Neuronal stem cell (in vitro differentiated cells): Measurements from ENCODE around the gene RAP1A.

ENCODE experiments used
- DNase-seq: peaks from one replicate; pipeline ENCODE4 v3.0.0-alpha.2; 2013; ENCODE audit warnings: low spot score
- H2AFZ ChIP-seq: one replicate; pipeline ENCODE4 v1.6.1; 2013; ENCODE audit warnings: mild to moderate bottlenecking, low read length, inconsistent platforms
- H2AK5ac ChIP-seq: 2 replicates; pipeline ENCODE4 v1.6.1; 2013; ENCODE audit warnings: low read depth, mild to moderate bottlenecking, inconsistent platforms, low read length, moderate library complexity, mixed read lengths
- H2BK120ac ChIP-seq: 2 replicates; pipeline ENCODE4 v1.6.1; 2013; ENCODE audit warnings: low read depth, mild to moderate bottlenecking, inconsistent platforms, low read length, moderate library complexity, mixed read lengths
- H2BK12ac ChIP-seq: one replicate; pipeline ENCODE4 v1.6.1; 2013; ENCODE audit warnings: low read length, inconsistent platforms
- H2BK15ac ChIP-seq: 2 replicates; pipeline ENCODE4 v1.6.1; 2013; ENCODE audit warnings: mild to moderate bottlenecking, low read length, inconsistent platforms, mixed read lengths
- H2BK5ac ChIP-seq: one replicate; pipeline ENCODE4 v1.6.1; 2013; ENCODE audit warnings: inconsistent platforms, mild to moderate bottlenecking, low read length, moderate library complexity
- H3K14ac ChIP-seq: one replicate; pipeline ENCODE4 v1.6.1; 2013; ENCODE audit warnings: low read length, inconsistent platforms
- H3K18ac ChIP-seq: 2 replicates; pipeline ENCODE4 v1.6.1; 2013; ENCODE audit warnings: low read length, inconsistent platforms
- H3K23ac ChIP-seq: 2 replicates; pipeline ENCODE4 v1.6.1; 2013; ENCODE audit warnings: low read depth, mild to moderate bottlenecking, mixed read lengths, low read length, inconsistent platforms; ENCODE audit not compliant: poor library complexity
- H3K27ac ChIP-seq: replicated peaks from 3 replicates; pipeline ENCODE4 v1.5.1; 2013; ENCODE audit warnings: low read length, inconsistent platforms
- H3K27me3 ChIP-seq, 3 experiments: 2 replicates each; pipeline ENCODE4 v1.6.1; 2013; ENCODE audit warnings: low read length in 3 of 3, mild to moderate bottlenecking in 2 of 3, inconsistent platforms in 1 of 3, low read depth in 1 of 3, mixed read lengths in 1 of 3, moderate library complexity in 1 of 3; ENCODE audit not compliant: control insufficient read depth in 3 of 3, insufficient read depth in 3 of 3
- H3K36me3 ChIP-seq, 2 donors: replicated peaks in 1 of 2; 2 replicates each; pipeline ENCODE4 v1.6.1; 2013; ENCODE audit warnings: low read length in 2 of 2; ENCODE audit not compliant: control insufficient read depth in 2 of 2, insufficient read depth in 2 of 2
- H3K4ac ChIP-seq: 2 replicates; pipeline ENCODE4 v1.6.1; 2013; ENCODE audit warnings: inconsistent platforms, mild to moderate bottlenecking, low read length, moderate library complexity
- H3K4me1 ChIP-seq, 2 donors: 1 replicate in 1 of 2; 2 replicates in 1 of 2; pipeline ENCODE4 v1.6.1; 2013; ENCODE audit warnings: low read length in 2 of 2, low read depth in 1 of 2; ENCODE audit not compliant: control insufficient read depth in 2 of 2, insufficient read depth in 1 of 2
- H3K4me2 ChIP-seq: one replicate; pipeline ENCODE4 v1.6.1; 2013; ENCODE audit warnings: mild to moderate bottlenecking, low read length, inconsistent platforms; ENCODE audit not compliant: insufficient read depth, poor library complexity, severe bottlenecking
- H3K4me3 ChIP-seq, 2 donors: 2 replicates each; pipeline ENCODE4 v1.5.1; 2013; ENCODE audit warnings: low read length in 2 of 2, mild to moderate bottlenecking in 2 of 2, inconsistent platforms in 1 of 2, moderate library complexity in 1 of 2
- H3K79me1 ChIP-seq: one replicate; pipeline ENCODE4 v1.6.1; 2013; ENCODE audit warnings: low read depth, mild to moderate bottlenecking, inconsistent platforms, low read length, moderate library complexity
- H3K9ac ChIP-seq: one replicate; pipeline ENCODE4 v1.6.1; 2013; ENCODE audit warnings: mild to moderate bottlenecking, low read depth, low read length, inconsistent platforms; ENCODE audit not compliant: poor library complexity
- H3K9me3 ChIP-seq, 2 donors: replicated peaks in 1 of 2; 2 replicates each; pipeline versions ENCODE3 to v1.6.1; 2013; ENCODE audit warnings: low read length in 2 of 2, mild to moderate bottlenecking in 2 of 2, inconsistent platforms in 1 of 2, low read depth in 1 of 2, mixed read lengths in 1 of 2, moderate library complexity in 1 of 2; ENCODE audit not compliant: control insufficient read depth in 2 of 2, insufficient read depth in 1 of 2
- H4K8ac ChIP-seq: one replicate; pipeline ENCODE4 v1.6.1; 2013; ENCODE audit warnings: low read depth, mild to moderate bottlenecking, inconsistent platforms, low read length, moderate library complexity
- H4K91ac ChIP-seq: one replicate; pipeline ENCODE4 v1.6.1; 2013; ENCODE audit warnings: low read length, low read depth, mild to moderate bottlenecking, inconsistent platforms; ENCODE audit not compliant: poor library complexity
- WGBS, 2 donors: extraction: QIAGEN DNeasy Blood & Tissue Kit; methylation state at CpG; one replicate each; pipeline ENCODE4 v1.1.7; 2013; ENCODE audit warnings: missing lambda C conversion rate in 2 of 2, mixed read lengths in 1 of 2; ENCODE audit not compliant: insufficient read length in 2 of 2, insufficient replicate concordance in 1 of 2; ENCODE audit errors: extremely low coverage in 2 of 2; 5-methylcytosine and 5-hydroxymethylcytosine counted together

Gene RAP1A

DNA sequence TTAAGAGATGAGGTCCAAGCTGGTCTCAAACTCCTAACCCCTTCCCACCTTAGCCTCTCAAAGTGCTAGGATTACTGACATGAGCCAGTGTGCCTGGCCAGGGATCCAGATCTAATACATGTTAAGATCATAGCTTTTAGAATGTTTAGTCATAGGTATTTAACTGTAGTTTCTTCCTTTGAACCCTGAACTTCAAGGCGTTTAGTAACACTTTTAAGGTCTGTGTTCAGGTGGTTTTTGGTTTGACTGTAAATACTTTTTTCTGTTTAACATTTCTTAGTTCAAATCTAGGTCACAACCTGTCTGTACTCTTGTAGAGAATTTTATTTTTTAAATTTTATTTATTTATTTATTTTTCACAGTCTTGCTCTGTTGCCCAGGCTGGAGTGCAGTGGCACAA lies 28.1 kb downstream of the RAP1A start:
- Histone ChIP-seq H3K9me3 (peaks cover 0 to 20% of the 10 kb centered on the region in 2 donors), H3K14ac (no peak overlapping the region), H3K9ac (no peak overlapping the region), H3K4me2 (no peak overlapping the region), H3K36me3 (peaks cover 2 to 9% of the 10 kb centered on the region in 2 donors), H2BK120ac (no peak overlapping the region), H2BK15ac (no peak overlapping the region), H3K4me1 (no peaks in the 10 kb centered on the region), H3K27me3 (no peaks in the 10 kb centered on the region), H3K18ac (no peak overlapping the region), H3K27ac (no peak overlapping the region), H3K4ac (no peak overlapping the region), H2BK12ac (no peak overlapping the region), H3K23ac (no peak overlapping the region), H3K79me1 (peaks cover 5% of the 10 kb centered on the region), H2BK5ac (no peak overlapping the region), H2AK5ac (no peak overlapping the region), H2AFZ (no peak overlapping the region), H3K4me3 (no peak overlapping the region), H4K8ac (no peak overlapping the region), H4K91ac (no peak overlapping the region)
- no CpG with 5 or more reads among the region's 1 CpG for WGBS, 2 donors
- no peak for DNase-seq

DNA sequence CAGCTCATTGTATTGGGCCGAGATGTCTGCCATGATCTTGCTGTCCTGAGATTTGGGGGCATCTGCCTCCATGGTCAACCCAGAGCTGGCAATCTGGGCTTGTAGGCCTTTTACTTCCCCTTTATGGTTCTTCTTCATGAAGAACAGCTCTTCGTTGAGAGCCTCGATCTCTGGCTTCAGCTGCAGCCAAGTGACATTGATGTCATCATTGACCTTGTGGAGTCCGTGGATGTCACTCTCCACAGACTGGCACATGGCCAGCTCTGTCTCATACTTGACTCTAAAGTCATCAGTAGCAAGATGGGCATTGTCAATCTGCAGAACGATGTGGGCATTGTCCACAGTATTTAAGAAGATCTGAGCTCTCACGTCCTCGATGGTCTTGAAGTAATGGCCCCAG lies 29.2 kb downstream of the RAP1A start:
- Histone ChIP-seq H4K91ac (no peak overlapping the region), H2BK120ac (no peak overlapping the region), H3K9me3 (peaks cover 0 to 16% of the 10 kb centered on the region in 2 donors), H3K4me2 (no peak overlapping the region), H3K4ac (no peak overlapping the region), H4K8ac (no peak overlapping the region), H3K79me1 (peaks cover 5% of the 10 kb centered on the region), H2BK12ac (no peak overlapping the region), H2AFZ (no peak overlapping the region), H3K27ac (no peak overlapping the region), H3K4me1 (no peaks in the 10 kb centered on the region), H3K23ac (no peak overlapping the region), H3K14ac (no peak overlapping the region), H3K36me3 (peaks cover 2 to 9% of the 10 kb centered on the region in 2 donors), H3K18ac (no peak overlapping the region), H3K9ac (no peak overlapping the region), H3K27me3 (no peaks in the 10 kb centered on the region), H2BK15ac (no peak overlapping the region), H2BK5ac (no peak overlapping the region), H3K4me3 (no peak overlapping the region), H2AK5ac (no peak overlapping the region)
- DNase-seq = no peak
- WGBS, 2 donors = no CpG with 5 or more reads among the region's 7 CpGs

DNA sequence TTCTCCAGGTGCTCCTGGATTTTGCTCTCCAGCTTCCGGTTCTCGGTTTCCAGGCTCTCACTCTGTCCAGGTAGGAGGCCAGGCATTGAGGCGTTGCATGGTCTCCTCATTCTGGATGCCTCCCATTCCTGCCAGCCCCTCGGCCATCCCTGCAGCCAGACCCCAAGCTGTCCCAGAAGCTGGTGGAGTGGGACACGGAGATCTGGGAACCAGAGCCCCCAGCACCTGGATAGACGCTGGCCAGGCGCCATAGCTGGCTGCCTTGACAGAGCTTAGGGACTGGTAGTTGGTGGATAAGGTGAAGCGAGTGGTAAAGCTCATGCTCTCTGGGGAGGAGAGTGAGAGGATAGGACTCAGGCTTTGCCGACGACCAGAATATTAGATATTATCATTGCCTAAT lies 29.6 kb downstream of the RAP1A start:
- Histone ChIP-seq H3K4me3 (no peak overlapping the region), H3K18ac (no peak overlapping the region), H4K8ac (no peak overlapping the region), H3K4me2 (no peak overlapping the region), H2BK15ac (no peak overlapping the region), H3K9me3 (peaks cover 0 to 16% of the 10 kb centered on the region in 2 donors), H2BK120ac (no peak overlapping the region), H2AFZ (no peak overlapping the region), H3K27me3 (no peaks in the 10 kb centered on the region), H3K79me1 (peaks cover 5% of the 10 kb centered on the region), H2BK5ac (no peak overlapping the region), H2BK12ac (no peak overlapping the region), H4K91ac (no peak overlapping the region), H3K14ac (no peak overlapping the region), H3K27ac (no peak overlapping the region), H3K4me1 (no peaks in the 10 kb centered on the region), H3K4ac (no peak overlapping the region), H3K36me3 (peaks cover 2 to 9% of the 10 kb centered on the region in 2 donors), H3K23ac (no peak overlapping the region), H2AK5ac (no peak overlapping the region), H3K9ac (no peak overlapping the region)
- WGBS, 2 donors = no CpG with 5 or more reads among the region's 10 CpGs
- no peak for DNase-seq

DNA sequence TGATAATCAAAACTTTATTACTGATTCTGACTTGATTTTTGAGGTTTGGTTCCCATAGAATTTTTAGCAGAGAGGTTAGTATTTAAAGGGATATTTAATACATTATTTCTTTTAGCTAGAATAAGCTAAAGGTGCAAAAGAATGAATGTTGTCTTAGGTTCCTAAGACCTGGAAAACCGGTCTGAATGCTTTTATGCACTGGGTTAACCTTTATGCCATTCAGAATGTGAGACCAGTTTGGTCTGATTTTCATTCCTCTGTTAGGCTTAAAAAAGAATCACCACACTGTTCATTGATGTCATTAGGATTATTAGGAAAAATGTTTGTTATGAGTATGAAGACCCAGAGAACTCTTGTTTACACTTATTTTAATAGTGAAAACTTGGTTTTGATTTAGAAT lies 30.1 kb downstream of the RAP1A start:
- no peak overlapping the region for H2BK12ac ChIP-seq
- H2BK15ac ChIP-seq = no peak overlapping the region

More for the DNA sequence above, 30.1 kb downstream of the RAP1A start:
- no peak overlapping the region for H2AK5ac ChIP-seq
- H3K36me3 ChIP-seq = peaks cover 2 to 9% of the 10 kb centered on the region in 2 donors
- H3K14ac ChIP-seq = no peak overlapping the region
- DNase-seq = no peak
- H3K18ac ChIP-seq = no peak overlapping the region
- H2BK120ac ChIP-seq = no peak overlapping the region
- no peak overlapping the region for H3K9ac ChIP-seq
- H4K8ac ChIP-seq = no peak overlapping the region
- no peak overlapping the region for H4K91ac ChIP-seq
- no peaks in the 10 kb centered on the region for H3K27me3 ChIP-seq
- no peak overlapping the region for H3K27ac ChIP-seq
- H2BK5ac ChIP-seq = no peak overlapping the region
- H3K4me3 ChIP-seq = no peak overlapping the region
- H3K4ac ChIP-seq = no peak overlapping the region
- no CpG with 5 or more reads among the region's 1 CpG for WGBS, 2 donors
- H3K4me1 ChIP-seq = no peaks in the 10 kb centered on the region
- peaks cover 5% of the 10 kb centered on the region for H3K79me1 ChIP-seq
- no peak overlapping the region for H3K23ac ChIP-seq
- H2AFZ ChIP-seq = no peak overlapping the region
- peaks cover 0 to 16% of the 10 kb centered on the region in 2 donors for H3K9me3 ChIP-seq
- H3K4me2 ChIP-seq = no peak overlapping the region
